ENCODE results near the gene ZNF813.
A peak's percentile ranks its signal among the peaks of the same experiment; 100 is the strongest.

DNA sequence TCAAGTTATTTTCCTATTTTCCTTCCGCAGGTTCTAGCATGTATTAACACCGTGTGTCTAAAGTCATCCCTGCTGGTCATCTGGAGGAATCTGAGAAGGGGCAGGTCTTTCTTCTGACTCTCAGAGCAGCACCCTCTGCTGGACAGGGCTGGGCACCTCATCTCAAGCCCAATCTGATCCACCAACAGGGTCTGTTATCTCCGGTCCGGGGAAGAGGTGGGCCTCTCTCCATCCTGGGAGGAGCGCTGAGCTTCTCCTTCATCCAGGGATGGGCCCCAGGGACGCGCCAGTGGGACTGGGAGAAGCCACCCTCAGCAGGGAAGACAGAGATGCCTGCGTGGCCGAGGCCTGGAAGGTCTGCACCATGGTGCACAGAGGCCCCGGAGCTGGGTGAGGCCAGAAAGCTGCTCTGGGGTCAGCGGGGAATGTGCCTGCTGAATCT is 44.4 kb downstream of the ZNF813 start:
- no peak for TF ChIP-seq SP1 (IDR thresholded peaks at IDR 0.05; ENCODE audit: low read depth)
- no peak for TF ChIP-seq EZH2 (IDR thresholded peaks at IDR 0.05)
- TF ChIP-seq ZFX (IDR thresholded peaks at IDR 0.05), result no peak
- TF ChIP-seq, protein P1, sequence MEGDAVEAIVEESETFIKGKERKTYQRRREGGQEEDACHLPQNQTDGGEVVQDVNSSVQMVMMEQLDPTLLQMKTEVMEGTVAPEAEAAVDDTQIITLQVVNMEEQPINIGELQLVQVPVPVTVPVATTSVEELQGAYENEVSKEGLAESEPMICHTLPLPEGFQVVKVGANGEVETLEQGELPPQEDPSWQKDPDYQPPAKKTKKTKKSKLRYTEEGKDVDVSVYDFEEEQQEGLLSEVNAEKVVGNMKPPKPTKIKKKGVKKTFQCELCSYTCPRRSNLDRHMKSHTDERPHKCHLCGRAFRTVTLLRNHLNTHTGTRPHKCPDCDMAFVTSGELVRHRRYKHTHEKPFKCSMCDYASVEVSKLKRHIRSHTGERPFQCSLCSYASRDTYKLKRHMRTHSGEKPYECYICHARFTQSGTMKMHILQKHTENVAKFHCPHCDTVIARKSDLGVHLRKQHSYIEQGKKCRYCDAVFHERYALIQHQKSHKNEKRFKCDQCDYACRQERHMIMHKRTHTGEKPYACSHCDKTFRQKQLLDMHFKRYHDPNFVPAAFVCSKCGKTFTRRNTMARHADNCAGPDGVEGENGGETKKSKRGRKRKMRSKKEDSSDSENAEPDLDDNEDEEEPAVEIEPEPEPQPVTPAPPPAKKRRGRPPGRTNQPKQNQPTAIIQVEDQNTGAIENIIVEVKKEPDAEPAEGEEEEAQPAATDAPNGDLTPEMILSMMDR (IDR thresholded peaks at IDR 0.05 in 2 of 3, conservative IDR thresholded peaks at IDR 0.05 in 1 of 3; ENCODE audit: borderline replicate concordance in 1 of 3, insufficient read depth in 1 of 3, low read depth in 2 of 3, low read length in 2 of 3), result peak in 2 of 3 experiments; percentile 33 to 48; a peak in 4 of 6 replicates
- no peak for TF ChIP-seq SRF (IDR thresholded peaks at IDR 0.05; ENCODE audit: low read depth)
